ENCODE data around the gene NNT. TPM values are rescaled to one million over a fixed set of nuclear protein-coding genes. Genes with fewer than 3 reads are reported as not detected.

The NNT gene
- total and polyA plus RNA-seq, 10 of the 15 experiments (the other 5 are each of a cell fraction or from before 2014, with no cell fraction given) = 20.8 to 73.1 (median 51.9) TPM

GRCh38 chr5:43609752-43610151 lies 6.8 kb downstream of the NNT start (continued):
- no peak for TF ChIP-seq ZBTB40 (IDR thresholded peaks at IDR 0.05; ENCODE audit: borderline replicate concordance)
- TF ChIP-seq SMAD1 (IDR thresholded peaks at IDR 0.05; ENCODE audit: low read depth, partially characterized antibody) = no peak
- TF ChIP-seq RFX5 (IDR thresholded peaks at IDR 0.05; ENCODE audit: low read depth, low read length) = peak; percentile 65

- Histone ChIP-seq H4K20me1 (ENCODE audit: control insufficient read depth, insufficient read depth) (no peaks in the 10 kb centered on the region), H3K79me2 (ENCODE audit: control insufficient read depth, insufficient read depth, low read length) (no peaks in the 10 kb centered on the region; the same call in 1 of the 2 replicates), H3K4me3 (no peak overlapping the region), H3K27me3 (replicated peaks in 1 of 2; ENCODE audit: control insufficient read depth in 2 of 2, insufficient read depth in 2 of 2, low read length in 1 of 2) (no peaks in the 10 kb centered on the region), H3K27ac (ENCODE audit: control insufficient read depth, insufficient read depth) (no peak overlapping the region), H3K9ac (ENCODE audit: control insufficient read depth, insufficient read depth, low read length) (no peak overlapping the region), H3K9me3 (replicated peaks; ENCODE audit: control insufficient read depth, insufficient read depth, low read length) (no peaks in the 10 kb centered on the region), H3K36me3 (ENCODE audit: control insufficient read depth in 2 of 2, insufficient read depth in 2 of 2, low read length in 1 of 2) (peaks cover 0 to 45% of the 10 kb centered on the region in 2 experiments; a peak in 3 of 4 replicates), H3K4me2 (ENCODE audit: control insufficient read depth, insufficient read depth) (no peak overlapping the region), H2AFZ (ENCODE audit: control insufficient read depth, low read depth, low read length) (no peak overlapping the region), H3K4me1 (ENCODE audit: control insufficient read depth, insufficient read depth, low read length) (no peaks in the 10 kb centered on the region)
- in situ Hi-C loops (cut with MboI) (loop anchor here (25.0 kb wide), 1 partner anchor 1701 kb away; the partner anchor contains the start of gene RIMOC1), intact Hi-C loops (cut with micrococcal nuclease; ENCODE audit: unreplicated experiment) (no loop called here)
- POLR2A ChIA-PET = no interaction called here
- 97% methylated on average over 4 of the region's 4 CpGs for WGBS (ENCODE audit: insufficient coverage, insufficient replicate concordance, low lambda C conversion rate, missing lambda C conversion rate)
- SMC1A ChIA-PET (ENCODE audit: uncharacterized antibody, unreplicated experiment) = no interaction called here
- ATAC-seq (no peak), DNase-seq (ENCODE audit: low read depth, low spot score) (no peak), FAIRE-seq (no peak)
- TF ChIP-seq MYC (IDR thresholded peaks at IDR 0.05; ENCODE audit: insufficient read depth, insufficient read length, insufficient replicate concordance, low read length, severe bottlenecking) (no peak), USF2 (IDR thresholded peaks at IDR 0.05; ENCODE audit: borderline replicate concordance, low read depth, low read length) (no peak), PKNOX1 (IDR thresholded peaks at IDR 0.05) (no peak), KDM1A (IDR thresholded peaks at IDR 0.05; ENCODE audit: borderline replicate concordance) (no peak), NFYB (IDR thresholded peaks at IDR 0.05; ENCODE audit: insufficient read depth, low read depth, low read length) (no peak), JUND (IDR thresholded peaks at IDR 0.05; ENCODE audit: low read depth, low read length) (no peak), HDAC2 (IDR thresholded peaks at IDR 0.05) (no peak), SMAD1 (IDR thresholded peaks at IDR 0.05; ENCODE audit: low read depth, partially characterized antibody) (no peak), FOXK2 (IDR thresholded peaks at IDR 0.05) (no peak)
- TF ChIP-seq, protein P1, sequence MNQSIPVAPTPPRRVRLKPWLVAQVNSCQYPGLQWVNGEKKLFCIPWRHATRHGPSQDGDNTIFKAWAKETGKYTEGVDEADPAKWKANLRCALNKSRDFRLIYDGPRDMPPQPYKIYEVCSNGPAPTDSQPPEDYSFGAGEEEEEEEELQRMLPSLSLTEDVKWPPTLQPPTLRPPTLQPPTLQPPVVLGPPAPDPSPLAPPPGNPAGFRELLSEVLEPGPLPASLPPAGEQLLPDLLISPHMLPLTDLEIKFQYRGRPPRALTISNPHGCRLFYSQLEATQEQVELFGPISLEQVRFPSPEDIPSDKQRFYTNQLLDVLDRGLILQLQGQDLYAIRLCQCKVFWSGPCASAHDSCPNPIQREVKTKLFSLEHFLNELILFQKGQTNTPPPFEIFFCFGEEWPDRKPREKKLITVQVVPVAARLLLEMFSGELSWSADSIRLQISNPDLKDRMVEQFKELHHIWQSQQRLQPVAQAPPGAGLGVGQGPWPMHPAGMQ (IDR thresholded peaks at IDR 0.05; ENCODE audit: borderline replicate concordance) = no peak
- no TSS peak for BruUV-seq (replicated peaks)
- CTCF ChIA-PET = interaction anchor here (3.3 to 6.0 kb wide), 2 partner anchors 7 to 18 kb away, joined by 11 to 44 read pairs; no protein-coding TSS in a partner anchor
- RAD21 ChIA-PET (ENCODE audit: unreplicated experiment) = no interaction called here
Observed at GRCh38 chr5:43613370-43613769, 10.4 kb downstream of the NNT start.

All from GM12878 (cell line).